ENCODE data around the gene PTPN6. TPM values are rescaled to one million over a fixed set of nuclear protein-coding genes. Genes with fewer than 3 reads are reported as not detected.

The PTPN6 gene
- total RNA-seq, 1 experiment from 2014 or later: 0.39 TPM

DNA sequence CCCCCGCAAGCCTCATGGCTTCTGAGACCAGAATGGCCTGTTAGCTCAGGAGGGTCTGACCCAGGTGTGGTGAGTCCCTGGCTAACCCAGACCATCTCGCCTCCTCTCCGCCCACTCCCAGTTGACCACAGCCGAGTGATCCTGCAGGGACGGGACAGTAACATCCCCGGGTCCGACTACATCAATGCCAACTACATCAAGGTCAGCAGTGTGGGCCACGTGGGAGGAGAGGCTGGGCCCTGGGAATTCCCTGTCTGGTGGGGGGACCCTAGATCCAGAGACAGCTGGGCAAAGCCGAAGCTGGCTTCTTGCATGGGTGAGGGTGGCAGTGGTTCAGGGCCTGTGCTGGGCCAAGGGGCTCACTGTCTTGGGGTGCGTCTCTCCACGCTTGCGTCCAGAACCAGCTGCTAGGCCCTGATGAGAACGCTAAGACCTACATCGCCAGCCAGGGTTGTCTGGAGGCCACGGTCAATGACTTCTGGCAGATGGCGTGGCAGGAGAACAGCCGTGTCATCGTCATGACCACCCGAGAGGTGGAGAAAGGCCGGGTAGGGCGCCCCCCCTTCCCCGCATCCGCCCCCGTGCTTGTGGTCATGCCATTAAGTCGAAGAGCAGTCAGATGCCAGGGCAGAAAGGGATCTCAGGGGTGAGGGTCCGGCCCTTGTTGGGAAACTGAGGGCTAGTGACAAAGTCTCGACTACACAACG is 5.0 kb downstream of the PTPN6 start:
- no peak for DNase-seq (ENCODE audit: low read depth)

DNA sequence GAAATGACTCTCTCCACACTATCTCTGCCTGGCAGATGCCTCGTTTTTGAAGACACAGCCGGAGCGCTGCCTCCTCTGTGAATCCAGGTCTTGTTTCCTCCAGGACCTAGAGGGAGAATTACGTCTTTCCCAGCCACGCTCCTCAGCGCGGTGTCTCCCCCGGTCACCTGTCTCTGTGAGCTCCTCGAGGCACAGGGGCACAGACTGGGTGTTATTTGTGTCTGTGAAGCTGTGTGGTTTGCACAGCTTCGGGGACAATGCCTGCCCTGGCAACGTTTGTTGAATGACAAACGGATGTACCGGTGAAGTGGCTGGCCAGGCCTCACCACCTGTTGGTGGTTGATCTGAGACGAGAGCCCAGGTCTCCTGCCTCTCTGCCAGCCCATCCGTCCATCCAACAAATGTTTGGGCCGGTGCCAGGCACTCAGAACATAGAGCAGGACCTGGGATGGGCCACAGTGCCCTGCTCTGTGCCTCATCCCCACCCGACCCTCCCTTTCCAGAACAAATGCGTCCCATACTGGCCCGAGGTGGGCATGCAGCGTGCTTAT is 6.1 kb downstream of the PTPN6 start:
- DNase-seq (ENCODE audit: low read depth): no peak

DNA sequence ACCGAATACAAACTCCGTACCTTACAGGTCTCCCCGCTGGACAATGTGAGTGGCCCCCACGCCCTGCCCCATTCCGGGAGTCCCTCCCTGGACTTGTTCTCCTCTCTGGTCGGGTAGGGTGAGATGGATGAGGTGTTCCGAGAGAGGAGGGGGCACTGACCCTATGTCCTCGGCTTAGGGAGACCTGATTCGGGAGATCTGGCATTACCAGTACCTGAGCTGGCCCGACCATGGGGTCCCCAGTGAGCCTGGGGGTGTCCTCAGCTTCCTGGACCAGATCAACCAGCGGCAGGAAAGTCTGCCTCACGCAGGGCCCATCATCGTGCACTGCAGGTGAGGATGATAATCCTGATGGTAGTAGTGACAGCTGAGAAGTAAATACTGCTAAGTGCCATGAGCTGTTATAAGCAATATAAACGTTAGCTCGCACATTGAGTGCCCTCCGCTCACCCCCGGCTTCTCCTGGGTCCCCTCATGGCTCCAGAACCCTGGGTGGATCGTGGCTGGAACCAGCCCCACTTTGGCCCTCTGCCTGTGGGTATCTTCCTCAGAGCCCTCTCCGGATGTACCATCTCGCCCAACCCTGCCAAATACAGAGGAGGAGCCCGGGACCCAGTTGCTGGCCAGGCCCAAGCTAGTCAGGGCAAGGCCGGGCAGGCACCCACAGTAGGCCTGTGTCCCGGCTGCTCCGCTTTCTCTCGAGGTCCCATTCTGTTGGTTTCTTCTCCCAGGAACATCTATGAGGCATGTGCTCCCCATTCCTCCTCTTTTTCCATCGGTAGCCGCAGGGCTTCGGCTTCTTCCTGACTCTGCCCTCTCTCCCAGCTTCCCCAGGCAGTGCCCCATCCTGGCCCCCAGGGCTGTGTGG is 6.8 kb downstream of the PTPN6 start:
- DNase-seq (ENCODE audit: low read depth): no peak

DNA sequence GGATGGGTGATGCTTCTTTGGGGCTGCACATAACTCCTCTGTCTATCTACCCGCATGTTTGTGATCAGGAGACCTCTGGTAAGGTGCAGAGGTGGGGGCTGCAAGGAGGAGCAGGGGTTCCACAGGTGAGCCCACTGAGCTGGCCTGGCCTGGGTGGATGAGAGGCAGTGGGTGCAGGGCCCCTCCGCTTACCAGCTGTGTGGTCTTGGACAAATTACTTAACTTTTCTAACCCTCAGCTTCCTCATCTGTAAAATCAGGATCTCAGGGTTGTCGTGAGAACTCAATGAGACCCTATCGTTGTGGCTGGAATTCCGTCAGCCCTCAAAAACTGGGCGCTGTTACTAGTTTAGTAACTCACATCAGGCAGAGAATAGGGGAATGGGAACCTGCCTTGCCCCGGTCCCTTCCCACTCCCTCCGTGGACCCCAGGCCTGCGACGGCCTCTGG is 7.5 kb downstream of the PTPN6 start:
- DNase-seq (ENCODE audit: low read depth): no peak

DNA sequence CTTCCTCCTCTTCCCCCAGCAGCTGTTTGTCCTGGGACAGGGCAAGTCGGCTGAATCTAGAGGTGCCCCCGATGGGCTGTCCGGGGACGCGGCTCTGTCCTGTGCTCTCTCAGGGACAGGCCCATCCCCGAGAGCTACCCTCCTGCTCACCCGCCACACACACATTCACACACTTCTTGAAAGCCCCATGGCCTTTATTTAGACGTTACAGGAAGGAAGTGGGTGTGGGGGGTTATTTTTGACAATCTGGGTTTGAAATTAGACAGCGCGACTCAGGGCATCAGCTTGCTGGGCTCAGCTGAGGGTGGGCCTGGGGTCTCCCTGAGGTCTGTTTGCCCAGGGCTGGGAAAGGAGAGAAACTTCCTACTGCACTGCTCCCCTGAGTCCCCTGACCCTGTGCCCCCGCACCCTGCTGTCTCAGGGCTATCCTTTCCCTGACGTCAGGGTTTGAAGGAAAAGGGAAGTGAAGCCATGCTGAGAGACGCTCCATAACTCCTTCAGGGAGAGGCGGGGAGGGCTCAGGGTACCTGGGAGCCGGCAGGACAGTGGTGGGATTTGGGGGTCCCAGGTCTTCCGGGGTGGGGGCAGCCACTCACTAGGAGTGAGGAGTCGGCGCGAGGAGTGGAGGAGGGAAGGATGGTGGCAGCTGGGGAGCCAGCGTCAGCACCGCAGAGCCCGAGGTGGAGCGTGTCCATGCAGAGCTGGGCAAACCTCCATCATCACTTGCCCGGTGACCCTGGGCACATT is 8.1 kb downstream of the PTPN6 start:
- no peak for DNase-seq (ENCODE audit: low read depth)

DNA sequence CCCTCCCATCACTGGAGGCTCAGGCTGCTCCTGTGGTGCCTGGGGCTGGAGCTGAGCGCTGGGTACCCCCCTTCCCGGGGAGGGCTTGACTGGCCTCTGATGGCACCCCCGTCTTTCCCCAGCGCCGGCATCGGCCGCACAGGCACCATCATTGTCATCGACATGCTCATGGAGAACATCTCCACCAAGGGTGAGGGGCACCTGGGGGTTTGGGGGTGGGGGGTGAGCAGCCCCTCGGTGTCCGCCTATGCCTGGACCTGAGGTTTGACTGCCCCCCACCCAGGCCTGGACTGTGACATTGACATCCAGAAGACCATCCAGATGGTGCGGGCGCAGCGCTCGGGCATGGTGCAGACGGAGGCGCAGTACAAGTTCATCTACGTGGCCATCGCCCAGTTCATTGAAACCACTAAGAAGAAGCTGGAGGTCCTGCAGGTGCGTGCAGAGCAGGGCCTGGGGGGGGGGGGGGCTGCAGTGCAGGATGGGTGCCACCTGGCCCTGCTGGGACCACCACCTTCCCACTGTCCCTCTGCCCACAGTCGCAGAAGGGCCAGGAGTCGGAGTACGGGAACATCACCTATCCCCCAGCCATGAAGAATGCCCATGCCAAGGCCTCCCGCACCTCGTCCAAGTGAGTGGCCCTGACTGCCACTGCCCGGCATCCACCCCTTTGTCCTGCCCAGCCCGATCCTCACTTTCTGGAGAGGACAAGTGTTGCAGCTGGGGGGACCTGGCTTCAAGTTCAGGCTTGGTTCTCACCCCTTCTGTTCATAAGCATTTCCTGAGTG is 8.8 kb downstream of the PTPN6 start:
- DNase-seq (ENCODE audit: low read depth): no peak

DNA sequence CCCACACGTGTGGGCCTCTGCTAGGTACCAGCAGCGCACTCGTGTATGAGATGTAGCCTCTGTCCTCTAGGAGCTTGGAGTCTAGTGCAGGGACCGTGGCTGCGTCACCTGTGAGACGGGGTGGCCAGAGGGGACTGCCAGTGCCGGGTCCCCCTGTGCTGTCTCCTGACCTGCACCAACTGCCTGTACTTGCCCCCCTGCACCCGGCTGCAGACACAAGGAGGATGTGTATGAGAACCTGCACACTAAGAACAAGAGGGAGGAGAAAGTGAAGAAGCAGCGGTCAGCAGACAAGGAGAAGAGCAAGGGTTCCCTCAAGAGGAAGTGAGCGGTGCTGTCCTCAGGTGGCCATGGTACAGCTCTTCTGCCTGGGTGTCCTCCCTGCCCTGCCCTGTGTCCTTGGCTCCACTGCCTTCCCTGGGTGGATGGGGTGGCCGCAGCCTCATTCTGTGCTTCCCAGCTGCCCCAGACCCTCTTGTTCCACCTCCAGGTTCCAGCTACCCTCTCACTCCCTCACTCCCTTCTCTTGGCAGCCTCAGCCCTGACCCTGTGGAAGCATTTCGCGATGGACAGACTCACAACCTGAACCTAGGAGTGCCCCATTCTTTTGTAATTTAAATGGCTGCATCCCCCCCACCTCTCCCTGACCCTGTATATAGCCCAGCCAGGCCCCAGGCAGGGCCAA is 9.6 kb downstream of the PTPN6 start:
- peak; percentile 58 for DNase-seq (ENCODE audit: low read depth)

DNA sequence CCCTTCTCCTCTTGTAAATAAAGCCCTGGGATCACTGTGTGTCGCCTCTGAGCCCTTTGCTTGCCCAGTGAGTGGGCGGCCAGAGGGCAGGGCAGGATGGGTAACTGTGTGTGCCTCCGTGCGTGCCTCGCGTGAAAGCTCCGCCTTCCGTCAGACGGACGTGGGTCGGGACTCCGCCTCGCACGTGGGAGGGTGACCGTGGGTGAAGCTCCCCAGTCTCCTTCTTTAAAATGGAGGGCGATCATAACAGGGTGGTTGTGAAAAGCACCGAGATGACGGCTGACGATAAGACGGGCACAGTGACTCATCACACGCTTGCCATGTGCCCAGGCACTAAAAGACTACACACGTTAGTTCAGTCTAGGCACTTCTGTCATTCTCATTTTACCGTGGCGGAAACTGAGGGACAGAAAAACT is 10.1 kb downstream of the PTPN6 start:
- peak; percentile 74 for DNase-seq (ENCODE audit: low read depth)

DNA sequence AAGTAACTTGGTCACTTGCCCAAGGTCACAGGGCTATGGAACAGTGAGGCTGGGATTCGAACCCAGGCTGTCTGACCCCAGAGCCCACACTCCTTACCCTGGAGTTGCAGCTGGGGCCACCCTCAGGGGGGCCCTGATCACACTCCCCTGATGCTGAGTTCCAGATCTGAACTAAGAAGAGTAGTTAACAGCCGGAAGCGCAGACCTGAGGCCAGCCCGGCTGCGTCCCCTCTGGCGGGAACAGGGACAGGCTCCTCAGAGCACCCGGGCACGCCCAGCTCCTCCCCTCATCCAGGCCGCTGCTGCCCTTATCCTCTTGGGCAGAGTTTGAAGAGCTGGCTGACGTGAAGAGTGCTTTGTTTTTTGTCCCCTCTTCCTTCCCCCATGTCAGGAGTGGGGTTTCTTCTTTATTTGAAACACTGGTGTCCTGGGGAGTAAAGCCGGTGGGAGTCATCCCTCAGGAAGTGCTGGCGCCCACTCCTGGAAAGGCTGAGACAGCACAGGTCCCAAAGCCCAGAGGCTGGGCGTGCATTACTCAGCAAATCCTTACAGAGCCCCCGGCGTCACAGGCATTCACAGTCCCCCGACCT is 10.6 kb downstream of the PTPN6 start:
- DNase-seq (ENCODE audit: low read depth): peak; percentile 71

DNA sequence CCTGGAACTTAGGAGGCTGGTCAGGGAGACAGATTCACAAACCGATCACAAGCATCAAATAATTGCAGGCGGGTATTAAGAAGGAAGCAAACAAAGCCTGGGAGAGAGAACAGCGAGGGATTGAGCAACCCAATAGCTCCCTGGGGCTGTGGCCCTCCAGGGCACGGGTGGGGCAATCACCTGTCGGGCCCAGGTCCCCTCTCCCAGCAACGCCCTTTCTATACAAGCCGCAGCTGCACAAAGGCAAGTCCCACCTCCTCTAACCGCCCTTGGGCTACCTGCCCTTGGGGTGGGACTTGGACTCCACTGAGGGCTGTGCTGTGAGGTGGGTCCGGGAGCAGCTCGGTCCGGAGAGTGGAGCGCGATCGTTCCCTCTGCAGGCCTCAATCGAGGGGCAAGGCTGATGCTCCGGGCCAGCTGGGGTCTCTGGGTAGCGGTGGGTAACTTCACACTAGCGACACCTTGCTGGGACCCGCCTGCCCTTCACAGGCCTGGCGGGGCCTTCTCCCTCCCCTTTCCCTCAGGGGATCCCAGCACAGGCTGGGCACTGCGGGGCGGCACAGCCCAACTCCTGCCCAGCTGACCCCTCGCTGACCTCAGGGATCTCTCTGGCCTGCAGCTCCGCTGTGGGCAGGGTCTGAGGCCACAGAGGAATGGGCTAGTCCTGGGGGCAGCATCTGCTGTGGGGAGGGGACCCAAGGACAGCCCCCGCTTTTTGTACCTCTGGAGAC is 11.3 kb downstream of the PTPN6 start:
- no peak for DNase-seq (ENCODE audit: low read depth)

DNA sequence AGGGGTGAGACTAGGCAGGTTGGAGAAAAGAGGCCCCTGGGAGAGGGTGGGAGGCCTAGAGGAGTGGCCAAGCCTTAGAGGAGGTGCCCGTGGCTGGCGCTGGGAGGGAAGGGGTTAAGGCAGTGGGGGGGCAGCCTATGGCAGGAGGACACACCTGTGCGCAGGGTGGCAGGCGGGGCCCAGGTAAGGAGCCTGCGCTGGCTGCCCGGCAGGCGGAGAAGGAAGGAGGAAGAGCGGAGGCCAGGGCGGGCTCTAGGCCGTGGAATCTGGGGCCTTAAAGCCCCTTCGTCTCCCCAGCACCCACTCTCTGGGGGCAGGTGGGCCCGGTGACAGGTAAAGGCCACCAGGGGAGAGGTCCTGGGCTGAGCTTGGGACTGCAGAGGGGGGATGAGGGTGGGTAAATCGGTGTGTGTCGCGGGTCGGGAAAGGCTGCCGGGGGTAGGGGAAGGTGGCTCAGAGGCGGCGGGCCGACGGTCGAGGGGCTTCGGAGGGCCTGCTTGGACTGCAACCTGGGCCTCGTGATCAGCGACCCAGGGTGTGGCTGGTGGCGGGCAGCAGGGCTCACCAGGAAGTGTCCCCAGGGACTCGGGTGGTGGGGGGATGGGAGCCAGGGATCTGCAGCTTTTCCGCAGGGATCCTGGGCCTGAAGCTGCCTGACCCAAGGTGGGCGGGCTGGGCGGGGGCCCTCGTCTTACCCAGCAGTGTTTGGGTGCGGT is 12.0 kb downstream of the PTPN6 start:
- DNase-seq (ENCODE audit: low read depth): no peak

DNA sequence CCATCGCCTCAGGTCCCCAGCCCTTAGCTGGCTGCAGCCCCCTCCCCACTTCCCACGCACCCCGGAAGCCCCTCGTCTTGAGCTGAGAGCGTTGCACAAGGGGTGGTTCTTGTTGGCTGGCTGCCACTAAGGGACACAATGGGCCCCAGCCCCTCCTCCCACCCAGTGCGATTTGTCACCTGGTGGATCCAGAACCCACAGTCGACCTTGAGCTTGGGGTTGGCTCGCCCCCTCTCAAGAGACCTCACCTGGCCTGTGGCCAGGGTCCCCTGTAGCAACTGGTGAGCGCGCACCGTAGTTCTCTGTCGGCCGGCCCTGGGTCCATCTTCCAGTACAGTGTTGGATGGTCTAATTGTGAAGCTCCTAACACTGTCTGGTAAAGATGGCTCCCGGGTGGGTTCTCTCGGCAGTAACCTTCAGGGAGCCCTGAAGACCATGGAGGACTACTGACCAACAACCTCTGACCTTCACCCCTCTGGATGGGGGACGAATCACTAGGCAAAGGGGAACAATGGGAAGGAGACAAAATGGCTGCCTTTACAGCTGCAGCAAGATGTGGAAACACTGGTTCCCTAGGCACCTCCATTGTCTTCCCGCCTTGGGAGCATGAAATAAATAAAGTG is 12.7 kb downstream of the PTPN6 start:
- no peak for DNase-seq (ENCODE audit: low read depth)

DNA sequence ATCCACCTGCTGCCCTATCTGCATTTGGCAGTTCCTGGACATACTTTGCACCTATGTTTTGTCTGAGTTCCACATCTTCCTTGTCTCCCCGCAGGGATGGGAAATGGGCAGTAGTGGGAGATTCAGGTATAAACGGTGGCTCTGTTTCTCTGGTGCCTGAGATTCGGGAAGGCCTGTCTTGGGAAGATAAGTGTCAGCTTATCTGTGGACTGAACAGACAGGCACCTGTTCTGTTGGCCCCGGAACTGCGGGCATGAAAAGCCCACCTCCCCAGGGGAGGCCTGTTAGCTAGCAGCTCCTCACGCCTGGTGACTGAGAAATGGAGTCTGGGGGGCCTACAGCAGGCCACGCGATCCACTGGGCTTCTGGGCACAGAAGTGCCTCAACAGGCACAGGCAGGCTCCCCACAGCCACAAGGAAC is 13.5 kb downstream of the PTPN6 start:
- DNase-seq (ENCODE audit: low read depth): no peak

DNA sequence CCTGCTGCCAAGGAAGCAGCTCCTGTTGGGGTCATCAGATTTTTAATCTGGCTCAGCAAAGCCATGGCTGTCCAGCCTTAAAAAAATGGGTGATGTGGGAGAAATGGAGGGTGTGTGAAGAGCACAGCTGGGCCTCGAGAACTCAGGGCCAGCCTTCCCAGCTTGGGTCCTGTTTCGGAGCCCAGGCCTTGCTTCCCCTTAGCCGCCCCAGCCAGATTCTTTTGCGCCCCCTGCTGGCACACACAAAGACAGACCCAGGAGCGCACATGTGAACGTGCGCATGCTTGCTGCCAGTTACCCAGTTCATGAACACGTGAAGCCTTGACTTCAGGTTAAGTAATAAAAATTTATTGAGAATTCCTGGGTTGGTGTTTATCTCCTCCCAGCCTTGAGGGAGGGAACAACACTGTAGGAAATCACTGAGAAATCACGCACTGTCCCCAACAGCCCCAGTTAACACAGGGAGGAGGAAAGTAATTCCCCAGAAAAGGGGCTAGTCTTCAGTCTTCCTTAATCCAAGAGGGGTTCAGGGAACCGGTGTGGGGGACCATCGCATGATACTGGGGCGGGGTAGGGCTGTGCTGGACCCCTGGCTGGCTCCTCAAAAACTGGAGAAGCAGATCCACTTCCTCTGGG is 14.0 kb downstream of the PTPN6 start:
- peak; percentile 59 for DNase-seq (ENCODE audit: low read depth)

DNA sequence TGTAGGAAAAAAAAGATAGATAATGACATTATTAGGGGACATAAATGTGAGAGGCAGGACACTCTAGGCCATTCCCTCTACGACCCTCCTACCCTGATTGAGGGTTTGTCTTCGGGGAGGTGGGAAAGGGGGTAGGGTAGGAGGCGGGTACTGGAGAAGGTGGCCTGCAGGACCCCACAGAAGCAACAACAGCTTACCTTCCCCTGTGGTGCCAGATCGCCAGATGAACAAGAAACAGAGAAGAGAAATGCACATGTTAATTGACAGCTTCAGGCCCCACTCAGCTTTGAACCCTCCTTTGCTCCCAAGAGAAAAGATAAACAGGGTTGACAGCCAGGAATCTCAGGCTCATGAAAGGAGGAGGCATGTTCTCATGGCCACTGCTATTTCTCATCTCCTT is 14.6 kb downstream of the PTPN6 start:
- no peak for DNase-seq (ENCODE audit: low read depth)

DNA sequence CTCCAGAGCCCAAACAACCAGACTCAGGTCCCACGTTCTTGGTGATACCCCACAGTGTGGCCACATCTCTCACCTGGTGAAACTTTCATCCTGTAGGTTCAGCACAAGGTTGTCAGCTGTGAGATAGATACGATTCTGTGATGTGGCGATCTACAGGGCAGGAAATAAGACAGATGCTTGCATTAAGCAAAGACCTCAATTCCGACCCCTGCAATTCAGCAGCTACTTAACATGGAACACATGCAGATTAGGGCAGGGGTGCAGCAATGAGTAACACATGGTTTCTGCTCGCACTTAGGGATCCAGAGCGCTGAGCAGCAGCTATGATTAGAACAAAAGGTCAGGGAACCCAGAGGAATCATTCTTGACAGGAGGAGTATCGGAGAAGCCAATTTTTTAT is 15.2 kb downstream of the PTPN6 start:
- DNase-seq (ENCODE audit: low read depth): no peak

DNA sequence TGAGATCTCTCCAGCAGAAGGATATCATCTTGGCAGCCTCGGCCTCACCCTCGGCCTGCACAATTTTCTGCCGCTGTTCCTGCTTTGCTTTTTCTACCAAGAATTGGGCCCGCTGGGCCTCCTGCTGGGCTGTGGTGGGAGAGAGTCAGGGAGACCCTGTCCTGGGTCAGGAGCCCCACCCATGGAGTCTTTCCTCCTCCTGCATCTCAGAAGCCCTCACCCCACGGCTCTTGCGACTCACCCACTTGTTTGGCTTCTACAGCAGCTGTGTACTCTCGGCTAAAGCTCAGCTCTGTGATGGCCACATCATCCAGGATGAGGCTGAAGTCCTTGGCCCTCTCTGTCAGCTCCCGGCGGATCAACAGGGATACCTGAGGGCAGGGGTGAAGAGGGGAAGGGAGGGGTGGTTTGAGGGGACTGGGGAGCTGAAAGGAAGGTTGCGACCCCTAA is 16.5 kb downstream of the PTPN6 start:
- DNase-seq (ENCODE audit: low read depth): no peak

DNA sequence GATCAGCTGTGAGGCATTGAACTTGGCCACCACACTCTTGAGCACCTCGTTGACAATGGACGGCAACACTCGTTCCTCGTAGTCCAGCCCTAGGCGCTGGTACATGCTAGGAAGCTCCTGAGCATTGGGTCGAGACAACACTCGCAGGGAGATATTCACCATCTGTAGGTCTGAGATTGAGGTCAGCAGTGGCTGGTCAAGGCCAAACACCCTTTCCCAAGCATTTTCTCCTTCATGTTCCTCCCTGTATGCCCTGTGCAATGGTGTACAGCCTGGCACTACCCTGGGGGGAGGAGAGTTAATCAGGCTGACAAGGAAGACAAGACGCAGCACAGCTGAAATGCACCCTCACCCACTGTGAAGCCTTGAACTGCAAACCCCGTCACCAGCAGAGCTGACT is 17.3 kb downstream of the PTPN6 start:
- no peak for DNase-seq (ENCODE audit: low read depth)
